ENCODE results near the gene RNU6-9.
"Not testable (repeated sequence)": the region's sequence is repeated elsewhere in the genome, so short reads cannot be mapped to it uniquely, and the experiment has no call there.

The RNU6-9 gene

DNA sequence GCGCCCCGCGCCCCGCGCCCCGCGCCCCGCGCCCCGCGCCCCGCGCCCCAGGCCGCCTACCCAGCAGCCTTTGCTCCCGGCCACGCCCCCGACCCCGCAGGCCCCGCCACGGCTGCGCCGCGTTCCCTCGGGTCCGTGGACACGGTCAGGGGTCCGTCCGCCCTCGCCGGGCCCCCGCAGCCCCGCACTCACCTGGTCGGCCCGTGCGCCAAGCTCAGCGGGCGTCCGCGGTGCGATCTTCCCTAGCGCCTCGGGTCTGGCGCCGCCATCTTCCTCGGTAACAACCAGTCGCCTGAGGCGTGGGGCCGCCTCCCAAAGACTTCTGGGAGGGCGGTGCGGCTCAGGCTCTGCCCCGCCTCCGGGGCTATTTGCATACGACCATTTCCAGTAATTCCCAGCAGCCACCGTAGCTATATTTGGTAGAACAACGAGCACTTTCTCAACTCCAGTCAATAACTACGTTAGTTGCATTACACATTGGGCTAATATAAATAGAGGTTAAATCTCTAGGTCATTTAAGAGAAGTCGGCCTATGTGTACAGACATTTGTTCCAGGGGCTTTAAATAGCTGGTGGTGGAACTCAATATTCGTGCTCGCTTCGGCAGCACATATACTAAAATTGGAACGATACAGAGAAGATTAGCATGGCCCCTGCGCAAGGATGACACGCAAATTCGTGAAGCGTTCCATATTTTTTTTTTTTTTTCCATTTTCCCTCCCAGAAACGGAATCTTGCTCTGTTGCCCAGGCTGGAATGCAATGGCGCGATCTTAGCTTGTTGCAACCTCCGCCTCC lies at the start of gene RNU6-9, which contains the start of gene MED16:
TSS of gene RNU6-9 (plus strand) at position 591 of the 796 bp plus-strand sequence.
TSS of gene MED16 (minus strand) at position 294 of the 796 bp plus-strand sequence. CDS start 2,056 bp downstream, outside the sequence.
- no peaks in the 10 kb centered on the region for H3K36me3 ChIP-seq (ENCODE audit: insufficient read depth, low read length)
- H3K4me1 ChIP-seq (ENCODE audit: insufficient read depth, low read length): no peaks in the 10 kb centered on the region
- H3K9me3 ChIP-seq (ENCODE audit: control insufficient read depth, insufficient read depth, low read length): no peaks in the 10 kb centered on the region
- peak within 1 kb of the TSS; percentile 84 for H3K9ac ChIP-seq (ENCODE audit: low read depth, low read length)

DNA sequence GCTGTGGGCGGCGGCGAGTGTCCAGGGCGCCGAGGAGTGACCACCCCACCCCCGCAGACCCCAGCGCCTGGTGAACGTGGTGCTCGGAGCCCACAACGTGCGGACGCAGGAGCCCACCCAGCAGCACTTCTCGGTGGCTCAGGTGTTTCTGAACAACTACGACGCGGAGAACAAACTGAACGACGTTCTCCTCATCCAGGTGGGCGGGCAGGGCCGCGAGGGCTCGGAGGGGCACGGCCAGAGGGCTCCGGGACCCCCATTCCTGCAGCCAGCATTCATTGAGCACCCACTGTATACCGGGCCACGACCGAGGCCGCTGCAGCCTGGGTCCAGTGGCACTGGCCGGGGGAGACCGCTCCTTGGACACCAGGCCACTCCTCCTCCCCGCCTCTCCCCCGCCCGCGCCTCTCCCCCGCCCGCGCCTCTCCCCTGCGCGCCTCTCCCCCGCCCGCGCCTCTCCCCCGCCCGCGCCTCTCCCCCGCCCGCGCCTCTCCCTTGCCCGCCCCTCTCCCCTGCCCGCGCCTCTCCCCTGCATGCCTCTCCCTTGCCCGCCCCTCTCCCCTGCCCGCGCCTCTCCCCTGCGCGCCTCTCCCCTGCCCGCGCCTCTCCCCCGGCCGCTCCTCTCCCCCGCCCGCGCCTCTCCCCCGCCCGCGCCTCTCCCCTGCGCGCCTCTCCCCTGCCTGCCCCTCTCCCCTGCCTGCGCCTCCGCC lies 49.3 kb upstream of the RNU6-9 start:
- Histone ChIP-seq H3K9me3 (ENCODE audit: control insufficient read depth, insufficient read depth, low read length) (no peaks in the 10 kb centered on the region), H3K9ac (ENCODE audit: low read depth, low read length) (peak overlapping the region; percentile 45; the same call in 1 of the 2 replicates), H3K36me3 (ENCODE audit: insufficient read depth, low read length) (no peaks in the 10 kb centered on the region), H3K4me1 (ENCODE audit: insufficient read depth, low read length) (no peaks in the 10 kb centered on the region)

DNA sequence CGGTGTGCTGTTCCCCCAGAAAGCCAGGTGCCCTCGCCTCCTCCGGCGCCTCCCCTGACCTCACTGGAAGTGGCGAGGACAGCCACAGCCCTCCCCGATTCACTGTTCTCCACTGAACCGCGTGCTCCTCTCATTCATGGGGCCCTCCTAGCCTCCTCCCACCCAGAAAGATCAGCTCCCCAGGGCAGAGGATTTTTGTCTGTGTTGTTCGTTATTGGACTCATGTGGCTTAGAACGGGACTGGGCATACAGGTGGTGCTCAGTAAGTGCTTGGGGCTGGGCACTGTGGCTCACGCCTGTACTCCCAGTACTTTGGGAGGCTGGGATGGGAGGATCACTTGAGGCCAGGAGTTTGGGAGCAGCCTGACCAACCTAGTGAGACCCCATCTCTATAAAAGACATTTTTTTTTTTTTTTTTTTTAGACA lies 48.7 kb upstream of the RNU6-9 start:
- Histone ChIP-seq H3K9ac (ENCODE audit: low read depth, low read length) (no peak overlapping the region), H3K4me1 (ENCODE audit: insufficient read depth, low read length) (no peaks in the 10 kb centered on the region), H3K36me3 (ENCODE audit: insufficient read depth, low read length) (no peaks in the 10 kb centered on the region), H3K9me3 (ENCODE audit: control insufficient read depth, insufficient read depth, low read length) (no peaks in the 10 kb centered on the region)

DNA sequence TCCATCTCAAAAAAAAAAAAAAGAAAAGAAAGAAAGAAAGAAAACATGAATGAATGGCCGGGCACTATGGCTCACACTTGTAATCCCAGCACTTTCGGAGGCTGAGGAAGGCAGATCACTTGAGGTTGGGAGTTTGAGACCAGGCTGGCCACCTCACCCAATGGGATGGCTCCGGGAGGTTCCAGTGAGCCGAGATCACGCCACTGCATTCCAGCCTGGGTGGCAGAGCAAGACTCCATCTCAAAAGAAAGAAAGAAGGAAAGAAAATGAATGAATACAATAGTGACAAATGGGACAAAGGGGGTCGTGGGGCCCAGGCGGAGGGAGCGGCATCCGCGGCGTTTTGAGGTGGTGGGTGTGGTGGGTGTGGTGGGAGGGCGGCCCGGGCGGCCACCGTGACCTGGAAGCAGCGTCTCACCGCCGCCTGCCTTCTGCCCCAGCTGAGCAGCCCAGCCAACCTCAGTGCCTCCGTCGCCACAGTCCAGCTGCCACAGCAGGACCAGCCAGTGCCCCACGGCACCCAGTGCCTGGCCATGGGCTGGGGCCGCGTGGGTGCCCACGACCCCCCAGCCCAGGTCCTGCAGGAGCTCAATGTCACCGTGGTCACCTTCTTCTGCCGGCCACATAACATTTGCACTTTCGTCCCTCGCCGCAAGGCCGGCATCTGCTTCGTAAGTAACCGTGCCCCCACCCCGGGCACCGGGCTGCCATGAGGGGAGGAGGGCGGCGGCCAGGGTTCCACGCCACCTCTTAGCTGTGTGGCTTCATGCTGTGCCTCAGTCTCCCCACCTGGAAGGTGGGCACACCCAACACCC lies 47.4 kb upstream of the RNU6-9 start:
- Histone ChIP-seq H3K4me1 (ENCODE audit: insufficient read depth, low read length) (peaks cover 6% of the 10 kb centered on the region; the same call in 1 of the 2 replicates), H3K9ac (ENCODE audit: low read depth, low read length) (no peak overlapping the region), H3K36me3 (ENCODE audit: insufficient read depth, low read length) (no peaks in the 10 kb centered on the region), H3K9me3 (ENCODE audit: control insufficient read depth, insufficient read depth, low read length) (no peaks in the 10 kb centered on the region)

DNA sequence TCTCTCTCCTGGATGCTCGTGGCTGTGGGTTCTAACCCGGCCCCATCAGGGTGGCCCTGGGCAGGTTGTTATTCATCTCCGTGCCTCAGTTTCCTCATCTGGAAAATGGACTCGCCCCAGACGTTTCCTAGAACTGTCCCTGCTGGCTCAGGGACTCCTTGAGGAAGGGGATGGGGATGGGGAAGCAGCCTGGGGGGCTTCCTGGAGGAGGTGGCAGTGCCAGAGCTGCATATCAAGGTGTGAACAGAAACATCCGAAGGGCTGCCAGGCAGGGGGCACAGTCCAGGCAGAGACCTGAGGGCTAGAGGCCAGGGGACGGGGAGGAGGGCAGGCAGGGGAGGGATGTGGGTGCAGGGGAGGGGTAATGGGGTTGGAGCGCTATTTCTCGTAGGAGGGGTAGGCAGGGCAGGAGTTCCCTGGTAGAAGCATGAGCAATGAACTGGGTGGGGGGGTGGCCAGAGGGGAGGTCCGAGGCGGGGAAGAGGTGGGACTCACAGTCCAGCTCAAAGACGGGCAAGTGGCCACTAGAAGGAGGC lies 44.8 kb upstream of the RNU6-9 start:
- no peak overlapping the region for H3K9ac ChIP-seq (ENCODE audit: low read depth, low read length)
- no peaks in the 10 kb centered on the region for H3K36me3 ChIP-seq (ENCODE audit: insufficient read depth, low read length)
- no peaks in the 10 kb centered on the region for H3K9me3 ChIP-seq (ENCODE audit: control insufficient read depth, insufficient read depth, low read length)
- peaks cover 6% of the 10 kb centered on the region; the same call in 1 of the 2 replicates for H3K4me1 ChIP-seq (ENCODE audit: insufficient read depth, low read length)

DNA sequence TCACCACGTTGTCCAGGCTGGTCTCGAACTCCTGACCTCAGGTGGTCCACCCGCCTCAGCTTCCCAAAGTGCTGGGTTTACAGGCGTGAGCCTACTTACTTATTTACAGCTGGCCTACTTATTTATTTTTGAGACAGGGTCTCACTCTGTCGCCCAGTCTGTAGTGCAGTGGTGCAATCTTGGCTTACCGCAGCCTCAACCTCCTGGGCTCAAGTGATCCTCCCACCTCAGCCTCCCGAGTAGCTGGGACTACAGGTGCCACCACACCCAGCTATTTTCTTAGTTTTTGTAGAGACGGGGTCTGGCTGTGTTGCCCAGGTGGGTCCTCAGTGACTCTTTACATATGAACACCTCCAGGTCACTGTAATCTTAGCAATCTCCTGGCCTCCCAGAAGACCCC lies 44.1 kb upstream of the RNU6-9 start:
- not testable (repeated sequence) for H3K9ac ChIP-seq (ENCODE audit: low read depth, low read length); H3K9me3 ChIP-seq (ENCODE audit: control insufficient read depth, insufficient read depth, low read length); H3K36me3 ChIP-seq (ENCODE audit: insufficient read depth, low read length); H3K4me1 ChIP-seq (ENCODE audit: insufficient read depth, low read length)

DNA sequence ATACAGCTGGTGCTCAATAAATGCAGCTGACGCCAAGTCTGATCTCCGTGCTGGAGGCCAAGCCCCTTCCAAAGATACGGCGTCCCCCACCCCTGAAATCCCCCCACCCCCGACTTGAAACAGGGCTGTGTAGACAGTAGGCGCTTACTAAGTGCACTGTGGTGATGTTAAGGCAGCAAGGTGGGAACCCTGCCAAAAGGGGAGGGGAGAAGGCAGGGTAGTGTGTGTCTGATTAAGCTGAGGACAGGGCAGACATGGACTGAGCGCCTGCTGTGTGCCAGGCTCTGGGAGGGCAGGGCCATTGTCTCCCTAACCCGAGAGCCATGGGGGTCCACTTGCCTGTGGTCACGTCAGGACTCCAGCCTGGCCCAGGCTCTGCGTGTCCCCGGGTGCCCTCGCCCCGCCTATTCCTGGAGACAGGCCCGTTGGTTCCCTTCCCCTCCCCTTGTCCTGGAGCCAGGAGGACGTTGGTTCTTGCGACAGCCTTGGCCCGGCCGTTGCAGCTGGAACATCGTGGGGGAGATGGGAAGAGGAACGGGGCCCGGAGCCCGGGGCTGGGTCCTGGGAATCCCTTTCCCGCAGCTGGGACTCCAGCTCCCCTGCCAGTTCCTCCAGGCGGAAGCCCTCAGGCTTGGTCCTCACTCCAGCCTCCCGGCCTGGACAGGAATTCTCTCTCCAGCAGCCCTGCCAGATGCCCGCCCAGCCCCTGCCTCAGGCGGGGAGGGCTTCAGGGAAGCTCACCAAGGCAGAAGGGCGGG lies 42.9 kb upstream of the RNU6-9 start:
- Histone ChIP-seq H3K9ac (ENCODE audit: low read depth, low read length) (no peak overlapping the region; the same call in 1 of the 2 replicates), H3K9me3 (ENCODE audit: control insufficient read depth, insufficient read depth, low read length) (no peaks in the 10 kb centered on the region), H3K4me1 (ENCODE audit: insufficient read depth, low read length) (peaks cover 6% of the 10 kb centered on the region; the same call in 1 of the 2 replicates), H3K36me3 (ENCODE audit: insufficient read depth, low read length) (no peaks in the 10 kb centered on the region)

DNA sequence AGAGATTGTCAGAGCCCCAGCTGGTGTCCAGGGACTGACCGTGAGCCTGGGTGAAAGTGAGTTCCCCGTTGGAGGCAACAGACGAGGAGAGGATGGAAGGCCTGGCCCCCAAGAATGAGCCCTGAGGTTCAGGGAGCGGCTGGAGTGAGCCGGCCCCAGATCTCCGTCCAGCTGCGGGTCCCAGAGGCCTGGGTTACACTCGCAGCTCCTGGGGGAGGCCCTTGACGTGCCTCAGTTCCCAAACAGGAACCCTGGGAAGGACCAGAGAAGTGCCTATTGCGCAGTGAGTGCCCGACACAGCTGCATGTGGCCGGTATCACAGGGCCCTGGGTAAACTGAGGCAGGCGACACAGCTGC lies 42.3 kb upstream of the RNU6-9 start:
- Histone ChIP-seq H3K36me3 (ENCODE audit: insufficient read depth, low read length) (no peaks in the 10 kb centered on the region), H3K4me1 (ENCODE audit: insufficient read depth, low read length) (peaks cover 6% of the 10 kb centered on the region; the same call in 1 of the 2 replicates), H3K9ac (ENCODE audit: low read depth, low read length) (no peak overlapping the region), H3K9me3 (ENCODE audit: control insufficient read depth, insufficient read depth, low read length) (no peaks in the 10 kb centered on the region)

DNA sequence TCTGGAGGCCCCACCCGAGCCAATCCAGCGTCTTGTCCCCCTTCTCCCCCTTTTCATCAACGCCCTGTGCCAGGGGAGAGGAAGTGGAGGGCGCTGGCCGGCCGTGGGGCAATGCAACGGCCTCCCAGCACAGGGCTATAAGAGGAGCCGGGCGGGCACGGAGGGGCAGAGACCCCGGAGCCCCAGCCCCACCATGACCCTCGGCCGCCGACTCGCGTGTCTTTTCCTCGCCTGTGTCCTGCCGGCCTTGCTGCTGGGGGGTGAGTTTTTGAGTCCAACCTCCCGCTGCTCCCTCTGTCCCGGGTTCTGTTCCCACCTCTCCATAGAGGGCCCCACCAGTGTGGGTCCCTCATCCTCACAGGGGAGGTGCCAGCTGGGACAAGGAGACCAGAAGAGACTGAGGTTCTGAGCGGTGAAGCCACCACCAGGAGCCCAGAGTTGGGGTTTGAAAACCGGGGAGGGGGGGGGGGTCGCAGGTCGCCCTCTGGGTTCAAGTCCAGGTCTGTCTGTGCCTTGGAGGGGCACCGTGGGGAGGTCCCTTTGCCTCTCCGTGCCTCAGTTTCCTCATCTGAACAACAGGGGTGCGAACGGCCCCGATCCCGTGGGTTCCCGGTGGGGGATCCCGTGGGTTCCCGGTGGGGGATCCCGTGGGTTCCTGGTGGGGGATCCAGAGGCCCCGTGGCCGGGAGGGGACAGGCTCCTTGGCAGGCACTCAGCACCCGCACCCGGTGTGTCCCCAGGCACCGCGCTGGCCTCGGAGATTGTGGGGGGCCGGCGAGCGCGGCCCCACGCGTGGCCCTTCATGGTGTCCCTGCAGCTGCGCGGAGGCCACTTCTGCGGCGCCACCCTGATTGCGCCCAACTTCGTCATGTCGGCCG lies 40.9 kb upstream of the RNU6-9 start, which contains the start of gene ELANE:
TSS of gene ELANE (plus strand) at position 168 of the 878 bp plus-strand sequence. CDS start at position 194, 26 bp downstream.
- no peak within 1 kb of the TSS for H3K9ac ChIP-seq (ENCODE audit: low read depth, low read length)
- H3K36me3 ChIP-seq (ENCODE audit: insufficient read depth, low read length): no peaks in the 10 kb centered on the region
- peaks cover 6% of the 10 kb centered on the region; the same call in 1 of the 2 replicates for H3K4me1 ChIP-seq (ENCODE audit: insufficient read depth, low read length)
- no peaks in the 10 kb centered on the region for H3K9me3 ChIP-seq (ENCODE audit: control insufficient read depth, insufficient read depth, low read length)

DNA sequence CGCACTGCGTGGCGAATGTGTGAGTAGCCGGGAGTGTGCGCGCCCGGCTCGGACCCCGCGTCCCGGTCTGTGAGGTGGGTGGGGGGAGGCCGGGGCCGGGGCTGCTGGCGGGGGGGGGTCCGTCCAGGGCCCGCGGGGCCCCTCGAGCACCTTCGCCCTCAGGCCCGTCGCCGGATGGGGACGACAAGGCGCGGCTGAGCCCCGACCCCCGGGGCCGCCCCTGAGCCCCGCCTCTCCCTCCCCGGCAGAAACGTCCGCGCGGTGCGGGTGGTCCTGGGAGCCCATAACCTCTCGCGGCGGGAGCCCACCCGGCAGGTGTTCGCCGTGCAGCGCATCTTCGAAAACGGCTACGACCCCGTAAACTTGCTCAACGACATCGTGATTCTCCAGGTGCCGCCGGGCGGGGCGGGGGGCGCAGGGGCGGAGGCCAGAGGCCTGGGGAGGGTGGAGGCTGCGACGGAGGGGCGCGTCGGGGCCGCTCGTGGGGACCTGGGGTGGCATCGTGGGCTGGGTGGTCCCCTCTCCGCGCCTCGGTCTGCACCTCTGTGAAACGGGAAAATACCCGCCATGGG lies 40.2 kb upstream of the RNU6-9 start:
- H3K36me3 ChIP-seq (ENCODE audit: insufficient read depth, low read length): no peaks in the 10 kb centered on the region
- H3K9me3 ChIP-seq (ENCODE audit: control insufficient read depth, insufficient read depth, low read length): no peaks in the 10 kb centered on the region
- no peak overlapping the region for H3K9ac ChIP-seq (ENCODE audit: low read depth, low read length)
- H3K4me1 ChIP-seq (ENCODE audit: insufficient read depth, low read length): peaks cover 6% of the 10 kb centered on the region; the same call in 1 of the 2 replicates

DNA sequence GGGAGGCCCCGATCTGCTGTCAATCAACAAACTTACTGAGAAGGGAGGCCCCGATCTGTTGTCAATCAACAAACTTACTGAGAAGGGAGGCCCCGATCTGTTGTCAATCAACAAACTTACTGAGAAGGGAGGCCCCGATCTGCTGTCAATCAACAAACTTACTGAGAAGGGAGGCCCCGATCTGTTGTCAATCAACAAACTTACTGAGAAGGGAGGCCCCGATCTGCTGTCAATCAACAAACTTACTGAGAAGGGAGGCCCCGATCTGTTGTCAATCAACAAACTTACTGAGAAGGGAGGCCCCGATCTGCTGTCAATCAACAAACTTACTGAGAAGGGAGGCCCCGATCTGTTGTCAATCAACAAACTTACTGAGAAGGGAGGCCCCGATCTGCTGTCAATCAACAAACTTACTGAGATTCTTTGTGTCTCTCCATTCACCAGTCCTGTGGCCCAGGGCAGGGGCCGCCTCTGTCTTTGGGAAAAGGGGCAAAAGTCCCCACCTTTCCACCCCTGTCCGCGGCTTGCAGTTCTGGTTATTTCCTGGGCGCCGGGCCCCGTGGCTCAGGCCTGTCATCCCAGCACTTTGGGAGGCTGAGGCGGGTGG lies 39.6 kb upstream of the RNU6-9 start:
- H3K9me3 ChIP-seq (ENCODE audit: control insufficient read depth, insufficient read depth, low read length); H3K9ac ChIP-seq (ENCODE audit: low read depth, low read length); H3K4me1 ChIP-seq (ENCODE audit: insufficient read depth, low read length); H3K36me3 ChIP-seq (ENCODE audit: insufficient read depth, low read length): not testable (repeated sequence)

DNA sequence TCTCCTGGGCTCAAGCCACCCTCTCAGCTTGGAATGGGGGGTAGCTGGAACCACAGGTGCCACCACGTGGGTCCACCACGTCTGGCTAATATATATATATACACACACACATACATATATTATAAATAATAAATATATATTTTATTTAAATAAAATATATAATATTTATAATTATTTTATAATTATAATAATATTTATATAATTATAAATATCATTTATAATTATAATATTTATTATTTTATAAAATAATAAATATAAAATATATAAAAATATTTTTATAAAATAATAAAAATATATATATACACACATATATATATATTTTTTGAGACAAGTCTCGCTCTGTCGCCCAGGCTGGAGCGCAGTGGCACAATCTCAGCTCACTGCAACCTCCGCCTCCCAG lies 38.7 kb upstream of the RNU6-9 start:
- Histone ChIP-seq H3K9me3 (ENCODE audit: control insufficient read depth, insufficient read depth, low read length) (no peaks in the 10 kb centered on the region), H3K4me1 (ENCODE audit: insufficient read depth, low read length) (peaks cover 6% of the 10 kb centered on the region; the same call in 1 of the 2 replicates), H3K36me3 (ENCODE audit: insufficient read depth, low read length) (no peaks in the 10 kb centered on the region), H3K9ac (ENCODE audit: low read depth, low read length) (no peak overlapping the region)
